Activated CD4-positive, alpha-beta T cell treated with anti-CD3 and anti-CD28 coated beads for 24 hours (primary cell): Measurements from ENCODE around the gene DNAJC11.
"Not testable (repeated sequence)": the region's sequence is repeated elsewhere in the genome, so short reads cannot be mapped to it uniquely, and the experiment has no call there.

Experiments
- DNase-seq, 2 donors: peaks; one replicate each; pipeline ENCODE4 v3.0.0-alpha.2; 2020; ENCODE audit warnings: low read depth in 2 of 2

Gene DNAJC11

GRCh38 chr1:6652986-6653385 is 48.6 kb downstream of the DNAJC11 start:
- DNase-seq: no peak

GRCh38 chr1:6651909-6652308 is 49.7 kb downstream of the DNAJC11 start:
- no peak for DNase-seq

- DNase-seq: no peak
These were observed 53.1 kb downstream of the DNAJC11 start for GRCh38 chr1:6648556-6648955.

GRCh38 chr1:6646499-6647148 is 55.0 kb downstream of the DNAJC11 start:
- no peak for DNase-seq

GRCh38 chr1:6645018-6645417 is 56.6 kb downstream of the DNAJC11 start:
- DNase-seq: no peak

- not testable (repeated sequence) for DNase-seq
These were observed 60.7 kb downstream of the DNAJC11 start for GRCh38 chr1:6640867-6641266.

DNA sequence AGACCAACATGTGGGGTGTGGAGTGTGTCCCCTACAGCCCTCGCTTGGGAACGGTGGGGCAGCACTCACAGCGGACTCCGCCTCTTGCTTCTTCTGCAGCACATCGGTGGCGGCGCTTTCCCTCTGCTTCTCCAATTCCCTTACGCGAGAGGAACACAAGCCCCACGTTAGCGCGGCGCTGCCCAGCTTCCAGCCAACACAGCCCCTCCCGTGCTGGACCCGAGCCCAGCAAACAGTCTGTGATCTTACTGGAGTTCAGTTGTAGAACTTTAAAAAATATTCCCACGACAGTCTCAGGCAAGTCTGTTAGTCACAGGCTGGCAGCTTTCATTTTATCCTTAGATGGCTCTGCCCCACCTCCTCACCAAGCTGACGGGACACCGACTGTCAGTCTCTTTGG is 63.4 kb downstream of the DNAJC11 start:
- DNase-seq: no peak

DNA sequence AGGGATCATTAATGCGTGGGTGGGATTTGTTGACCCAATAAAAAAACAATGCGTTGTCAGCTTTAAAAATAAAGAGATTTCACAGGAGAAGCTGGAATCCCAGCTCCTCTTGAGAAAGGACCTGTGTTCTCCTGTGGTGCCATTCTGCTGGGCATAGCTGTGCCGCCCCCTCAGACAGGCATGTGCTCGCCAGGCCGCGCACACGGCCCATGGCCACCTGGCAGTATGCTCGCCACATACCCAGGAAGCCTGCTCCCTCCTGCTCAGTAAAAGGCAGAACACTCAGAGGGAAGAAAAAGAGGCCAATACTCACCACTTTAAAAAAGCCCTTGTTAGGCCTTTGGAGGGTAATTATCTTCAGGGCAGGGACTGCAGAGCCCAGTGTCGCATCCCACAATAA is 63.8 kb downstream of the DNAJC11 start:
- no peak for DNase-seq

DNA sequence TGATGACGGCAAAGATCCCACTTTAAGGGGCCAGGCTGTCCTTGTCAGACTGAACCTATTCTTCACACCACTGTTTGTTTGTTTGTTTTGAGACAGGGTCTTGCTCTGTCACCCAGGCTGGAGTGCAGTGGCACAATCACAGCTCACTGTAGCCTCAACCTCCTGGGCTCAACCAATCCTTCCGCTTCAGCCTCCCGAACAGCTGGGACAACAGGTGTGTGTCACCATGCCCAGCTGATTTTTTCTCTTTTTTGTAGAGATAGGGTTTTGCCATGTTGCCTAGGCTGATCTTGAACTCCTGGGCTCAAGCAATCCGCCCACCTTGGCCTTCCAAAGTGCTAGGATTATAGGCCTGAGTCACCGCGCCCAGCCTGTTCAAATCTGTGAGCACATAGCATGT is 64.8 kb downstream of the DNAJC11 start:
- not testable (repeated sequence) for DNase-seq

DNA sequence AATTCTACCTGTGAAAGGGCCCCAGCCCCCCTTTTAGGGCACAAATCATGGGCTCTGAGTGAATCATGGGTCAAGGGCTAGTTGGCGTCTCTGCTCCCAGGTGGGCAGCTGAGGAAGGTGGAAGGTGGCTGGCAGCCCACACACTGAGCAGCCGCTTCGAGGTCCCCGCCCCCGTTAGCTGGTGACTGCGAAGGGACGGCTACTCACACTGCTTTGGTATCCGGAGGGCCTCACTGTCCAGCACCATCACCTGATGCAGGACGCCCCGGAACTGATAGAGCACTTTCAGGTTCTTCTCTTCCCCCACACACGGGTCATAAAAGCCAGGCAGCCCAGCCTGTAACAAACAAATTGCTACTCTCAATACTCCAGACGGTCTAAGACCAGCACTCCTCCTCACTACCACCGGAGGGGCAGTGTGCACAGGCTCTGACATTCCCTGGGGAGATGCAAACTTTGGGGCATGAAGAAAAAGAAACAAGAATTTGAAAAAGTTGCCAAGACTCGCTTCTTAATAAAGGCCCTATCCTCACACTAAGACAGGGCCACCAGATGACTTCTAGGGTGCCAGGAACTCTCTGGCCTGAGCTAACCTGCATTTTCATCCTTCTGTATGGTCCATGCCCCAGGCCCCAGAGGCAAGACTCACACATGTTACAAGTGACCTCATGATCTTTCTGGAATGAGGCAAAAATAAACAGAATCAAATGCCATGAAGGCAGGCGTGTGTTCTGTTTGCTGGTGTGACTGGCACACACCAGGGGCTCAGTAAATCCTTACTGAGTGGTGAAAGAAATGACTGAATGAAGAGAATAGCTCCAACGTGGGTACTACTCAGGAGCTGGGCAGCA is 65.5 kb downstream of the DNAJC11 start:
- no peak for DNase-seq

DNA sequence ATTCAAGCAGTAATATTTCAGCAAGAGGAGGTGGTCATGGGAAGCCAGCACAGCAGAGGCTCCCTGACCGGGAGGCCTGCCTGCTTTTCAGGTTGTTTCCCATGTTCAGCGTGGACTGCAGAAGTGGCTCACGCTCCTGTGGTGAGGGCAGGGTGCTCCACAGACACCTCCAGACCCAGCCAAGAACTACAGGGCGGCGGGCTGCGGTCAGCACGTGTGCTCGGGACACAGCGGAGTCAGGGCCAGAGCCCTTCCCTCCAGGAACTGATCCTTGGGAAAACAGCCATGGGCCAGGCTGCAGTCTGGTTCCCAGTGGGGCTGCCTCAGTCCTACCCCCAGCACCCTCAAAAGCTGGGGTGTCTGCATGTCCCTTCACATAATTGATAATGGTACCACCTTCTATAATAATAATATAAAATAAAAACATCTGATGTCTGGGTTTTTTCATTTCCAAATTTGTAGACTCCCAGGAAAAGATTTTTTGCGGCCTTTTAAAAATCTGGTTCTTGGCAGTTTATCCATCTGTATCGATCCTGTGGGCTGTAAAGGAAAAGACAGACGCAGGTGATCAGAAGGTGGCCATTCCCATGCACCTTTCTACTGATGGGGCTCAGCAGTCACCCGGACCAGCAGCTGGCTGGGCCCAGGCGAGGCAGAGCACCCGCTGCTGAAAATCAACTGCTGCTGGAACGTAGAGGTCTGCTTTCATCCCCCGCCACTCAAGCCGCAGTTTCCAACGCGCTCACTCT is 66.3 kb downstream of the DNAJC11 start:
- no peak for DNase-seq

- DNase-seq: no peak
These were observed 67.1 kb downstream of the DNAJC11 start for GRCh38 chr1:6634371-6635052.

DNA sequence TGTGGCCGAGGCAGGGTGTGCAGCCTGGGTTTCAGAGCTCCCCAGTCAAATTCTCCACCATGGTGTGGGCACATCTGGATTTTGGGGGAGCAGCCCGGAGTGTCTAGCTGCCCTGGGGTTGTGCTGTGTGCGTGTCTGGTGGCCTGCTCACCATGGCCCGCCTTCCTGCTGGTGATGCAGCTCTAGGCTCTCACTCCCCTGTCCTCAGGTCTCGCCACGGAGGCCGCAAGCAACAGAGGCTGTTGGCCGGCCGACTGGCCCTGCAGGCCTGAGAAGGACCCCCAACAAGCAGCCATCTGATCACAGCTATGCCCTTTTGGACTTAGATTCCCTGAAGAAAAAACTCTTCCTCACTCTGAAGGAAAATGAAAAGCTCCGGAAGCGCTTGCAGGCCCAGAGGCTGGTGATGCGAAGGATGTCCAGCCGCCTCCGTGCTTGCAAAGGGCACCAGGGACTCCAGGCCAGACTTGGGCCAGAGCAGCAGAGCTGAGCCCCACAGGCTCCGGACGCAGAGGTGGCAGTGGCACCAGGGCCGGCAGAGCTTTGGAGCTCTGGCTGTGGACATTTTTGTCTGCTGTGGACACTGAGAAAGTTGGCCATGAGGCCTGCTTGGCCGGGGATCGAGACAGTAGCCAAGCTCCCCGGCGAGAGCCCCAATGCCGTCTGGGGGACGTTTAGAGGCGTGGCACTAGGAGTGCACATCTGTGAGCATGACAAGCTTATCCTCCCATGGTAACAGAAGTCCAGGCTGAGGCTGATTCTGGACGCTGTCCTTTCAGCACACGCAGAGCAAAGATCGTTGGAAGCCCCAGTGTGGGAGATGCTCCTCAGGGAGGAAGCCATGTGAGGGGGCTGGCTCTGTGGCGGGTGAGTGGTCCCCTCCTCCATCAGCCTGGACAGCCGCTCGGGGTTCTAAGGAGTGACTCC is 68.8 kb downstream of the DNAJC11 start:
- no peak for DNase-seq

DNA sequence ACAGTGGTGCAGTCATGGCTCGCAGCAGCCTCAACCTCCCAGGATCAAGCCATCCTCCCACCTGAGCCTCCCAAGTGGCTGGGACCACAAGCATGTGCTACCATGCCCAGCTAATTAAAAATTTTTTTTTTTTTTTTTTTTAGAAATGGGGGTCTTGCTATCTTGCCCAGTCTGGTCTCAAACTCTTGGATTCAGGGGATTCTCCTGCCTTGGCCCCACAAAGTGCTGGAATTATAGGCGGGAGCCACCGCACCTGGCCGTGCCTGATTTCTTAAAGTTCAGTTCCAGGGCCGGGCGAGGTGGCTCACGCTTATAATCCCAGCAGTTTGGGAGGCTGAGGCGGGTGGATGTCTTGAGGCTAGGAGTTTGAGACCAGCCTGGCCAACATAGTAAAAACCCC is 70.6 kb downstream of the DNAJC11 start:
- no peak for DNase-seq

DNA sequence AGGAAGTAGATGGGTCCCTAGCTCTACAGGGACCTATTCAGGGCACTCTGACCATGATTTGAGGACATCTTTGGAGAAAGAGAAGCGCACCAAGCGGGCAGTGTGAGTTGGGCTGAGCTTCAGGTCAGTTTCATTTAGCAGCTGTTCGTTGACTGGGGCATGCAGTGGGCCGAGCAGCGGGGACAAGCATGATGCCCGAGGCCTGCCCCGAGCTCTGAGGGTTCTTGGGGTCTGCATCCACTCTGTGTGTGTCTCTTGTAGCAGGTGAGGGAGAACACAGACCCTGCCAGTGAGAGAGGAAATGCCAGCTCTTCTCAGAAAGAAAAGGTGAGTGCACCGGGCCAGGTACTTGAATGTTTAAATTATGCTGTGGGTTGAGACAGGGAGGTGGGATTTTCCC is 71.6 kb downstream of the DNAJC11 start:
- no peak for DNase-seq

GRCh38 chr1:6628971-6629479 is 72.6 kb downstream of the DNAJC11 start:
- DNase-seq: no peak

- DNase-seq: no peak
These were observed 73.6 kb downstream of the DNAJC11 start for GRCh38 chr1:6627841-6628545.

DNA sequence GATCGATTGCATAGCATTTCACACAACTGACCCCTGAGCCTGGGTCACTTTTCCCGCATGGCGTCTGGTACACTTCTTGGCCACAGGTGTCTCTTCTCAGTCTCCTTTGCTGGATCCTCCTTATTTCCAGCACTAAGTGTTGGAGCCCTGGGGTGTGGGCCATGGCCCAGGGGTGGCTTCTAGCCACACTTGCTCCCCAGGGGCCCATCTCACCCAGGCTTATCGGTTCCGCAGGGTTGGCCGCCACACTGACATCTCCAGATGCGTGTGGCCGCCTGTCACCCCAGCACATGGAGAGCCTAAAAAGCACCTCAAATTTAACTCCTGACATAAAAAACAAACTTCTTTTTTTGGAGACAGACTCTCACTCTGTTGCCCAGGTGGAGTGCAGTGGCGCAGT is 74.6 kb downstream of the DNAJC11 start:
- no peak for DNase-seq

GRCh38 chr1:6625584-6626149 is 75.9 kb downstream of the DNAJC11 start:
- no peak for DNase-seq
